Upper lobe of left lung (tissue), 6 donors: ENCODE measurements around the gene IGSF21. TPM values are rescaled to one million over a fixed set of nuclear protein-coding genes. Genes with fewer than 3 reads are reported as not detected.

Source experiments
- ATAC-seq, 2 donors: fragments of 200-7000 bp; cut with Tn5 transposase; one replicate each; pipeline ENCODE4 v1.9.1; 2022; ENCODE audit warnings: mild to moderate bottlenecking in 2 of 2, moderate library complexity in 2 of 2; ENCODE audit not compliant: low FRiP score in 2 of 2
- DNase-seq, 2 donors: peaks; one replicate each; pipeline ENCODE4 v3.0.0-alpha.2; 2019 to 2020
- H3K27ac ChIP-seq, 4 donors: fragments of 200-600 bp; sonication (generic); one replicate each; pipeline ENCODE4 v1.5.1; 2016 to 2019
- H3K27me3 ChIP-seq, 4 donors: fragments of 200-600 bp; sonication (generic); one replicate each; pipeline ENCODE4 v1.5.1; 2017 to 2019
- H3K36me3 ChIP-seq, 4 donors: fragments of 200-600 bp; sonication (generic); one replicate each; pipeline ENCODE4 v1.5.1; 2016 to 2019
- H3K4me1 ChIP-seq, 4 donors: fragments of 200-600 bp; sonication (generic); one replicate each; pipeline ENCODE4 v1.5.1; 2018 to 2019
- H3K4me3 ChIP-seq, 4 donors: fragments of 200-600 bp; sonication (generic); one replicate each; pipeline ENCODE4 v1.5.1; 2017 to 2019; ENCODE audit warnings: mild to moderate bottlenecking in 2 of 4, moderate library complexity in 1 of 4
- H3K9me3 ChIP-seq, 4 donors: fragments of 200-600 bp; sonication (generic); one replicate each; pipeline ENCODE4 v1.5.1; 2018 to 2019
- EP300 ChIP-seq, 4 donors: sonication (generic); formaldehyde crosslinking; IDR thresholded peaks; one replicate each; pipeline ENCODE4 v1.5.1; 2017; ENCODE audit warnings: antibody characterized with exemption in 4 of 4, control low read depth in 2 of 4
- POLR2A ChIP-seq, 4 donors: fragments of 450-650 bp; IDR thresholded peaks; one replicate each; pipeline ENCODE4 v1.5.1; 2016 to 2017; ENCODE audit warnings: antibody characterized with exemption in 4 of 4, mild to moderate bottlenecking in 2 of 4
- POLR2AphosphoS5 ChIP-seq, 2 donors: sonication (generic); formaldehyde crosslinking; IDR thresholded peaks; one replicate each; pipeline ENCODE4 v1.5.1; 2017; ENCODE audit warnings: antibody characterized with exemption in 2 of 2
- WGBS, 2 donors: methylation state at CpG; one replicate each; pipeline ENCODE4 v1.1.5; 2017 to 2018; 5-methylcytosine and 5-hydroxymethylcytosine counted together
- total RNA-seq, 6 donors: library from RNA; depleted of rRNA in 4 of 6; stranded (reverse); fragments of >200 nt in 4 of 6; gene quantifications; one replicate each; pipeline versions ENCODE4 v1.1.0 to v1.2.1, GENCODE V29; 2016 to 2021
- TF ChIP-seq, protein P1 (sequence below), 6 experiments: fragments of 450-650 bp in 4 of 6; fragments of 200-600 bp in 2 of 6; sonication (generic) in 2 of 6; IDR thresholded peaks; one replicate each; pipeline ENCODE4 v1.5.1; 2016 to 2019; ENCODE audit warnings: antibody characterized with exemption in 6 of 6
- donor health status: DM: no; HTN: no; CAD: no; lungs with moderate emphysema.
- donor health status: DM: no; HTN: yes; CAD: no; lungs with severe emphysema.

Gene IGSF21
- total RNA-seq, 6 donors from 2014 or later = 1.1 to 2.9 (median 2.0) TPM; not detected in 1

DNA sequence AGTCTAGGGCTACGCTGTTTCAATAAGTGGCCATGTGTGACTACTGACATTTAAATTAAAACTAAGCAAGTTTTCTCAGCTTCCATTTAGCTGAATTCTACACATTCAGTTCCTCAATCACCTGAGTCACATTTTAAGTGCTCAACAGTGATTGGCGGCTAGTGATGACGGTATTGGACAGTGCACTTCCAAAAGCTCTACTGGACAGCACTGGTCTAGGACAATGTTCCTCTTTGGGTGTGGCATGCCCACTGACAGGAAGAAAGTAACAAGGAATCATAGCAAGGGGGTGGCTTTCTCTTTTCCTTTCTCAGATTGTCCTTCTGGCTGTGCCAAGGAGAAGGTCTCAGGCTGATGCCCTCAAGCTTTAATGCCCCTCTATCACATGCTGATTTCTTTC lies 11.7 kb downstream of the IGSF21 start:
- Histone ChIP-seq H3K27me3 (no peaks in the 10 kb centered on the region), H3K27ac (no peak overlapping the region), H3K4me3 (no peak overlapping the region), H3K4me1 (no peaks in the 10 kb centered on the region), H3K9me3 (no peaks in the 10 kb centered on the region), H3K36me3 (no peaks in the 10 kb centered on the region)
- WGBS, 2 donors = 51 to 63% methylated on average over 3 of the region's 3 CpGs
- DNase-seq (no peak), ATAC-seq (no peak)
- TF ChIP-seq, protein P1, sequence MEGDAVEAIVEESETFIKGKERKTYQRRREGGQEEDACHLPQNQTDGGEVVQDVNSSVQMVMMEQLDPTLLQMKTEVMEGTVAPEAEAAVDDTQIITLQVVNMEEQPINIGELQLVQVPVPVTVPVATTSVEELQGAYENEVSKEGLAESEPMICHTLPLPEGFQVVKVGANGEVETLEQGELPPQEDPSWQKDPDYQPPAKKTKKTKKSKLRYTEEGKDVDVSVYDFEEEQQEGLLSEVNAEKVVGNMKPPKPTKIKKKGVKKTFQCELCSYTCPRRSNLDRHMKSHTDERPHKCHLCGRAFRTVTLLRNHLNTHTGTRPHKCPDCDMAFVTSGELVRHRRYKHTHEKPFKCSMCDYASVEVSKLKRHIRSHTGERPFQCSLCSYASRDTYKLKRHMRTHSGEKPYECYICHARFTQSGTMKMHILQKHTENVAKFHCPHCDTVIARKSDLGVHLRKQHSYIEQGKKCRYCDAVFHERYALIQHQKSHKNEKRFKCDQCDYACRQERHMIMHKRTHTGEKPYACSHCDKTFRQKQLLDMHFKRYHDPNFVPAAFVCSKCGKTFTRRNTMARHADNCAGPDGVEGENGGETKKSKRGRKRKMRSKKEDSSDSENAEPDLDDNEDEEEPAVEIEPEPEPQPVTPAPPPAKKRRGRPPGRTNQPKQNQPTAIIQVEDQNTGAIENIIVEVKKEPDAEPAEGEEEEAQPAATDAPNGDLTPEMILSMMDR (IDR thresholded peaks at IDR 0.05) = no peak
- no peak for TF ChIP-seq EP300 (IDR thresholded peaks at IDR 0.05)
- no peak for TF ChIP-seq POLR2A (IDR thresholded peaks at IDR 0.05)
- no peak for TF ChIP-seq POLR2AphosphoS5 (IDR thresholded peaks at IDR 0.05)

DNA sequence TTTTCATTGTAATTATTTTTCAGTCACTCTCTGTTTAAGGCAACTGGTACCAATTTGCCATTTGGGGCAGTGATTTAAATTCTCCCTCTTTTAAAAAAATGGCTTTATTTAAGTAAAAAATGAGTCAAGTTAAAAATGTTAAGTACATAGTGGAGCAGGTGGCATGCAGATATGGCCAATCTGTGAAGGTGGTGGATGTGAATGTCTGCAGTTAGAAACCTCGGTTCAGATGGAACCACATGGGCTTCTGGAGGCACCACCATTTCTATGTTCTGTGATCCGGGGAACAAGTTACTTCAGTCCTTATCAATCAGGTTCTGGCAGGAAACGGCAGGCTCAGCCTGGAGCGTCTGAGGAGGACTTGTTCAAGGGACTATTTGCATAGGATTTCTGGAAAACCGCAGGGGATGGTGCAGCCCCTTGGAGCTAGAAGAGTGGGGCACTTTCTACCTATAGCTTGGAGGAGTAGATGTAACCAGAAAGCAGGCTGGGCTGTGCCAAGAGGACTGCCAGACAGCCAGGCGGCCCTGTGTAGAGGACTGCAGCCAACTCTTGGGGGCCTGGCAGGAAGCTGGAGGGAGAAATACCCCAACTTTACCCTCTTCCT lies 12.3 kb downstream of the IGSF21 start:
- no peaks in the 10 kb centered on the region for H3K36me3 ChIP-seq
- no peaks in the 10 kb centered on the region for H3K9me3 ChIP-seq
- 37 to 47% methylated on average over 6 of the region's 6 CpGs for WGBS, 2 donors
- TF ChIP-seq POLR2A (IDR thresholded peaks at IDR 0.05) (no peak), EP300 (IDR thresholded peaks at IDR 0.05) (no peak), POLR2AphosphoS5 (IDR thresholded peaks at IDR 0.05) (no peak)
- TF ChIP-seq, protein P1 (IDR thresholded peaks at IDR 0.05) = no peak
- no peak overlapping the region for H3K27ac ChIP-seq
- no peaks in the 10 kb centered on the region for H3K4me1 ChIP-seq
- H3K4me3 ChIP-seq = no peak overlapping the region
- H3K27me3 ChIP-seq = no peaks in the 10 kb centered on the region
- DNase-seq = no peak
- no peak for ATAC-seq

DNA sequence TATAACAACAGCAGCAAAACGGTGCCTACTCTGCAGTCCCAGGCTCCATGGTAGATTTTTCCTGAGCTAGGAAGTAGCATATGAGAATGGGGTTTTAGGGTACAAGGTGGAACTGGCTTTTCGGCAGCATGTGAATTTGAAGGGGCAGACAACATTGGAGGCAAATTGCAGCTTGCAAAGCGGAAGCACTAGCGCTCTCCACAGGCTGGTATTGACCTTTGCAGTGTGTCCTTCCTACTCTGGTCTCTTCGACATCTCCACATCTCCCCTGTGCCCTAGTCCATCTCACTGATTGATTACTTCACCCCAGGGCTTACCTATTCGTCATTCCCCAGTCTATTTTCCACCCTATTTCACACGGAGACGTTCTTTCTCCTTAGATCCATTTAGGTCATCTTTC lies 13.0 kb downstream of the IGSF21 start:
- H3K27me3 ChIP-seq = no peaks in the 10 kb centered on the region
- WGBS, 2 donors = 67 to 77% methylated on average over 8 of the region's 8 CpGs
- no peak for TF ChIP-seq POLR2A (IDR thresholded peaks at IDR 0.05)
- no peak for TF ChIP-seq EP300 (IDR thresholded peaks at IDR 0.05)
- TF ChIP-seq, protein P1 (IDR thresholded peaks at IDR 0.05) = no peak
- no peak for TF ChIP-seq POLR2AphosphoS5 (IDR thresholded peaks at IDR 0.05)

DNA sequence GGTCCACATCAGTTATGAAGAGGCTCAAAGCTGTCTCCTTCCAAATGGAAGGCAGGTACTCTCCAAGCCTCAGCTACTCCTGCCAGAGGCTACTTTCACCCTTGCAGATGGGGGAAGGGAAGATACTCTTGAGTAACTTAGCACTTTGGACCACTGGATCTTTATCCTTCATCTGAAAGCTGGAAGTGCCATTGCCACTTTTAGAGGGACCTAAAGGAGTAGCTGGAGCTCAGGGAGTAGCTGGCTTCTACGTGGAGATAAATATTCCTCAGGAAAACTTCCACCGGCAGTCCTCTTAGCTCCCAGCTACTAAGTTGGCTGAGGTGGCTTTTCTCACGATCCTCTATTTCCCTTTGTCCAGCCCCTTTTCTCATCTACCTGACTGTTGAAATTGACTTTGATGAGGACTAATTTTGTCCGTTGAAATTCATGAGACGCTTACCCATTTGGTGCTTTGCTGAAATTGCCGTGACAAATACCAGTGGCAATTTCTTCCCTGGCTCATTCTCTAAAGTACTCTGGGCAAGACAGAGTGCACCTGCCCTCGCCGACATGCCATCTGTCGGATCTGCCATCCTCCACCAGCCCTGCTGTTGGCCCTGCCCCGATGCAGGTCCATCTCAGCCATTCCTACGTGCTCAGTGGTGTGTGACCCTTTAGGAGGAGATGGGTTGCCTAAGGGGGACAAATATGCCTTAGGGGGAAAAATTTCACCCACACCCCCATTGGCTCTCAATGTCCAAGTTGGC lies 13.6 kb downstream of the IGSF21 start:
- no peaks in the 10 kb centered on the region for H3K27me3 ChIP-seq

More for the DNA sequence above, 13.0 kb downstream of the IGSF21 start:
- Histone ChIP-seq H3K9me3 (no peaks in the 10 kb centered on the region), H3K36me3 (no peaks in the 10 kb centered on the region), H3K4me1 (no peaks in the 10 kb centered on the region), H3K4me3 (no peak overlapping the region), H3K27ac (no peak overlapping the region)
- DNase-seq (no peak), ATAC-seq (no peak)

More for the DNA sequence above, 13.6 kb downstream of the IGSF21 start:
- H3K27ac ChIP-seq = no peak overlapping the region
- no peak overlapping the region for H3K4me3 ChIP-seq
- no peaks in the 10 kb centered on the region for H3K36me3 ChIP-seq
- no peaks in the 10 kb centered on the region for H3K9me3 ChIP-seq
- WGBS, 2 donors = 92% methylated on average over 11 of the region's 11 CpGs
- ATAC-seq (no peak), DNase-seq (no peak)
- no peaks in the 10 kb centered on the region for H3K4me1 ChIP-seq
- TF ChIP-seq POLR2AphosphoS5 (IDR thresholded peaks at IDR 0.05) = no peak
- TF ChIP-seq, protein P1 (IDR thresholded peaks at IDR 0.05) = no peak
- no peak for TF ChIP-seq POLR2A (IDR thresholded peaks at IDR 0.05)
- TF ChIP-seq EP300 (IDR thresholded peaks at IDR 0.05) = no peak
